ENCODE measurements around the gene COX5B.
"Not testable (repeated sequence)": the region's sequence is repeated elsewhere in the genome, so short reads cannot be mapped to it uniquely, and the experiment has no call there.

Gene COX5B, protein sequence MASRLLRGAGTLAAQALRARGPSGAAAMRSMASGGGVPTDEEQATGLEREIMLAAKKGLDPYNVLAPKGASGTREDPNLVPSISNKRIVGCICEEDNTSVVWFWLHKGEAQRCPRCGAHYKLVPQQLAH

DNA sequence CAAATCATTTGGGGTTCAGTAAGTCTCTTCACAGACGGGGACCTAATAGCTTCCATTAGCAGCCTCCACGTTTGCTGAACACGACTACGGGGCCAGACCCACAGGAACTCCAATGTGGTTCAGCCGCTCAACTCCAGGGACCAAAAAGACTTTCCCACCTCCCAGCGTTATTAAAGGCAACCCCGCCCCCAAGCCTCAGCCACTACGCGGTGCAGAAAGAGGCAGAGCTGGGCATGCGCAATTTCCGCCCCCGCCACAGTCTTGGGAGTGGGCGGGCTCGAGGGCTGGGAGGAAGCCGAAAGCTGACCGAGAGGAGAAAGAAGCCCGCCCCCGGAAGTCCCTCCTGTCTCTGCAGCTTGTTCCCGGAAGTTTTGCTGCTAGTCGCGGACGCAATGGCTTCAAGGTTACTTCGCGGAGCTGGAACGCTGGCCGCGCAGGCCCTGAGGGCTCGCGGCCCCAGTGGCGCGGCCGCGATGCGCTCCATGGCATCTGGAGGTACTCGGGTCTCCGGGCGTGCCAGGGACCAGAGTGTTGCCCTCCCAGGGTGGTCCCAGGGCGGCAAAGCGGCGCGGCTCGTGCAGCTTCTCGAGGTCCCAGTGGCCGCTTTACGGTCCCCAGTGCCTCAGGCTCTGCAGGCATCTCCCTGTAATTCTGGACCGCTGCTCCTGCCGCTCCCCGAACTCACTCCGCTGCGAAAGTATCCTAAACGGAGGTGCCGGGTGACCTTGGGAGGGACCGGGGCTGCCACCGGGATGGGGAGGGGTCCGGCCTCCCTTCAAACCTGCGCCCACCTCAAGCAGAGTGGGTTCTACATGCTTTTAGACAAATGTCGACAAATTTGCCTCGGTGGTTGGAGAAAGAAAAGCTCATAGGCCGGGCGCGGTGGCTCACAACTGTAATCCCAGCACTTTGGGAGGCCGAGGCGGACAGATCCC lies at the start of gene COX5B:
Gene COX5B, plus strand, starts transcription at position 368 of the 935 bp plus-strand sequence. Its CDS starts 25 bp downstream, at position 393.
- peak; percentile 90 to 100 (median 98) for DNase-seq

DNA sequence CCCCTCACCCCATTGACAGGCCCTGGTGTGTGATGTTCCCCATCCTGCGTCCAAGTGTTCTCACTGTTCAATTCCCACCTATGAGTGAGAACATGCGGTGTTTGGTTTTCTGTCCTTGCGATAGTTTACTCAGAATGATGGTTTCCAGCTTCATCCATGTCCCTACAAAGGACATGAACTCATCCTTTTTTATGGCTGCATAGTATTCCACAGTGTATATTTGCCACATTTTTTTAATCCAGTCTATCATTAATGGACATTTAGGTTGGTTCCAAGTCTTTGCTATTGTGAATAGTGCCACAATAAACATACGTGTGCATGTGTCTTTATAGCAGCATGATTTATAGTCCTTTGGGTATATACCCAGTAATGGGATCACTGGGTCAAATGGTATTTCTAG lies 49.7 kb upstream of the COX5B start:
- DNase-seq: not testable (repeated sequence)

DNA sequence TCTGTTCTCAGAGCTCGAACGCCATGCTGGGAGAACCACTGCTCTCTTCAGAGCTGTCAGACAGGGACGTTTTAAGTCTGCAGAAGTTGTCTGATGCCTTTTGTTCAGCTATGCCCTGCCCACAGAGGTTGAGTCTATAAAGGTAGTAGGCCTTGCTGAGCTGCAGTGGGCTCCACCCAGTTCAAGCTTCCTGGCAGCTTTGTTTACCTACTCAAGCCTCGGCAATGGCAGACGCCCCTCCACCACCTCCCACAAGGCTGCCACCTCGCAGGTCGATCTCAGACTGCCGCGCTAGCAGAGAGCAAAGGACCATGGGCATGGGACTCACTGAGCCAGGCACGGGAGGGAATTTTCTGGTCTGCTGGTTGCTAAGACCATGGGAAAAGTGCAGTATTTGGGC lies 44.3 kb upstream of the COX5B start:
- DNase-seq: not testable (repeated sequence)

DNA sequence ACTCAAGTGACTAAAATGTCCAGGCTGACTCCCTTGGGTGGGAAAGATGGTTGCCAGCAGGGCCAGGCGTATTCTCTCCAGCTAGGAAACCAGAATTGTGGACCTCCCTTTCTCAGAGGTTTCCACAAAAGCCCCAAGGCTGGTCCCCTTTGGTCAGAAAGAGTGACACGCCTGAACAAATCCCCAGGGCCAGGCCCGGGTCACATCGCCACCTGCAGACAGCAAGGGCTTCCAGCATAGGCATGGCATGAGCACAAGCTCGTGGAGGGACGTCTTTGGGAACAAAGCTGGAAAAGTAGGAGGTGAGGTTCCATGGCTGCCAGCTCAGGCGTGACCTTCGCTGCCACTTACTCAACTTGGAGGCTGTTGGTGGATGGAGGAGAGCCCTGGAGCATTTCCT lies 40.8 kb upstream of the COX5B start:
- not testable (repeated sequence) for DNase-seq

DNA sequence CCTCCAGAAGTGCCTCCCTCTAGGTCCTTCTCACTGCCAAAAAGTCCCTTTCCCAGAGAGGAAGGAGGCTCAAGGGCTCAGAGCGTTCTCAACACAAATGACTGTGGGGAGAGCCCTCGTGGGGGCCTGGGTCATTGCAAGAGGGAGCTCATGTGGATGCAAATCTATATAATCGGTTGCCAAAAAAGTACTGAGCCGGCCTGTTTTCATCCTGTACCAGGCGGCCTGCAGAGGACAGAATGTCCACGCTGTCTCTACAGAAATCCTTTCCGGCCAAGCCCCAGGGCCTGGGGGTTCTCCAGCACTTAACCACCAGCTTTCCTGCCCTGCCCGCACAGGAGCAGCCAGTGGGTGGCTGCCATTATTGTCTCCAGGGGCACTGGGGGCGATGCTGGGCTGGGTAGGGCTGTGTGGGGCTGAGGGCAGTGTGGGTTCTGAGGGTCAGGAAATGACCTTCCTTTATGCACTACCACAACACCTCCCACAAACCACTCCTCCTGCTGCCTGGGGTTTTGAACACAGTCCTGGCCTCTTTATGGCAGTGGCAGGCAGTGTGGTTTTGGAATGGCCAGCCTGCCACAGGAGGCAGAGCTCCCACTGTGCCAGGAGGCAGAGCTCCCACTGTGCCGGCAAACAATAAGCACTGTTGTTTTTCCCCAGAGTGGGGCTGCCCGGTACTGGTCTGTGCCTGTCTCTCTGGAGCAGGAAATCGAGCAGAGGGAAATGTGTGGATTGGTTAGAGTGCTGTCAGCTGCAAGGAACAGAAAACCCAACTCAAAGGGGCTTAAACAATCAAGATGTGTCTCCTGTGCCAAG lies 40.1 kb upstream of the COX5B start:
- not testable (repeated sequence) for DNase-seq

DNA sequence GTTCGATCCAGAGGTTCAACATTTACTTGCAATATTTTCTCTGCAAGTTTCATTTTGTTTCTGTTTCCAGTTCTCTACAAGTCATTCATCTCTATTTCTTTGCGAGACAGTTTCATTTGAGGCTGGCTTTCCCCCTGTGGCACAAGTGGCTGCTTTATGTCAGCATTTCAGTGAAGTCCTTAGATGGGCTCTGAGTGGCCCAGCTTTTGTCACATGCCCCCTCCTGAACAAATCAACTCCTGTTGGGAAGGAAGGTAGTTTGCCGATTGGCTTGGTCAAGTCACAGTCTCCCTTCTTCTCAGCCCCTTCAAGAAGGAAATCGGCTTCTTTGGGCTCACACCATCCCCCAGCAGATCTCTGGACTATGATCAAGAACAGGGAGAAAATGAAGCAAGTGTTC lies 37.1 kb upstream of the COX5B start:
- not testable (repeated sequence) for DNase-seq

DNA sequence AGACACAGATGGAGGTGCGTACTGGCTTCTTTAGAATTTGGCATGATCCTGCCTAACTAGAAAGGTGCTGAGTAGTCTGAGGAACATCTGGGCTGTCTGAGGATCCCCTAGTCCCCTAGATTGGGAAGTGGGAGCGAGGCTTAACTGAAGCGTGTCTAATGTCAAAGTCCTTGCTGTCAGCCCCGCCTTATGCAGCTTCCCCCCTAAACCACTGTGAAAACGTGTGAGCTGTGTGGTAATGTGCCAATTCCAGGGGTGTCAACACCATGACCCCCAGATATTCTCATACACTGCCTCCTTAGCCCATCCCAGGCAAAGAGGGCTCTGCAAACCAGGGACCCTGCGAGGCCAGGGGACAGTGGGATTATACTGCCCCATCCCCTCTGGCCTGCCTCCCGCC lies 34.0 kb upstream of the COX5B start:
- DNase-seq: not testable (repeated sequence)

DNA sequence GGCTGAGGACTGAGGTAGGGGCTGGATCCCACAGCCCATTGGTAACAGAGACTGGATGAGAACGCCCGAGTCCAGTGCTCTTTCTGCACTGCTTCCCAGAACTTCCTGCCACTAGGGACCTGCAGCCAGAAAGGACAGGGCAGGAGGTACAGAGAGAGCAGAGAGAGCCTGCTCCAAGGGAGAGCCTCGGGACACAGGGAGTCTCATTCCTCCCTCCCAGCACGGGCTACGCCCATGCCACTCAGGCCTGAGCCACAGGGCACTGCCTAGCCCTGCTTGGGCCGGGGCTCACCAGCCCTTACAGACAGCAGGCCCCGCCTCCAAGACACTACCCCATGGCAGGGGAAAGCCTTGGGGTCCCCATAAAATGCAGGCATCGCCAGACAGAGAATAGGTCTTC lies 30.1 kb upstream of the COX5B start:
- DNase-seq: not testable (repeated sequence)

DNA sequence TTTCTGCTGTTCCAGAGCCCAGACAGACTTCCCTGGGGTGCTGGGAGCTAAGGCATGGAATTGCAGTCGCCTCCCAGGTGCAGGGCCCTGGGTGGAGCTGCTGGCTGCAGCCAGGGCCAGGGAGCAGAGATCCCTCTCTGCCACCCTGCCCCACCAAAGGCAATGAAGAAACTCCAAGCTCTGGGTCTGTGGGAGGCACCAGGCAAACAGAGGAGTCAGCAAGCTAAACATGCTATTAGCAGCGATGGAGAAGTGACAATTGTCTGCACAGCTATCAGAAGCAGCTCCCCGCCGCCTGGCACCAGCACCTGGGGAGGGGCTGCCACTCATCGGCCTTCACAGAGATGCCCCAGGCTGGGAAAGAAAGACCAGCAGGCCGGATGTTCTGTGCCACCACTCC lies 28.0 kb upstream of the COX5B start:
- DNase-seq: no peak

DNA sequence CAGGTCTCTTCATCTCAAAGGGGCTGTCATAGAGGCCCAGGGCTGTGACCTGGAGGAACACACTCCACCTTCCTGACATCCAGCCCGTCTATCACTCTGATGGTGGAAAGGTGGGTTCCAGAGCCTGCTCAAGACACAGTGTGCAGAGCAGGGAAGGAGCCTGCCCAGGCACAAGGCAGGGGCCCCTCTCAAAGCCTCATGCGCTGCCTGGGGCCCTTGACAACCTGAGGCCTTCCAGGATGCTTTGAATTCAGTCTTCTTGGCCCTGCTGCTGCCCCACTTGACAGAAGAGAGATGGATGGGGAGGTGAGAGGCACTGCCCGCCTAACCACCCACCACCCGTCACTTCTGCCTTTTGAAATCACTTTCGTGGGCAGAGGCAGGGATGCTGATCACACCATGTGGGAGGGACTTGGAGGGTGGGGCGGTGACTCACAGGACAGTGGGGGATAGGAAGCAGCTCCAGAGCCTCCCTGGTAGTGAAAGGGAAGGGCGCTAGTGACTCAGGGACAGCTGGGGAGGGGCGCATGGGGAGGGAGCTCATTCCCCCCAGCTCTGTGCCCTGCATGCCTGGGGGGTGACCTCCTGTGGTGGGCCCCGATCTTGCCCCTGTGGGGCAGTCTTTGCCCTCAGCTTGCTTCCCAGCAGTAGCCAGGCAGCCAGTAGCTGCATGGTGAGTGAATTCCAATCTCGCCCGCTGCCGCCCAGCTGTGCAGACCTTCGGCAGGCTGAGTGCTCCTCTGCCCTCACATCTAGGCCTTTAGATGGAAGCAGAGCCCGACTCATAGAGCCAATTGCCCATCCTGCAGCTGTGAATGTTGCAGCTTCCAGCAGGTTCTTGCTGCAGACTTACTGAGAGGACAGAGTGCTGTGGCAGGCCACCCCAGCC lies 26.7 kb upstream of the COX5B start:
- peak in 3 of 58 donors; percentile 2 to 36 (median 14) for DNase-seq

DNA sequence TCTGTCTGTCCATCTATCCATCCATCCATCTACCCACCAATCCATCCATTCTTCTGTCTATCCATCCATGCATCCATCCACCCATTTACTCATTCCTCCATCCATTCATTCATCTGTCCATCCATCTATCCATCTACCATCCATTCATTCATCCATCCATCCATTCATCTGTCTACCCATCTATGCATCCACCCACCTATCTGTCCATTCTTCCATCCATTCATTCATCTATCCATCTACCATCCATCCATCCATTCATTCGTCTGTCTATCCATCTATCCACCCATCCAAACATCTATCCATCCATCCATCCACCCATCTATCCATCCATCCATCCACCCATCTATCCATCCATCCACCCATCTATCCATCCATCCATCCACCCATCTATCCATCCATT lies 25.4 kb upstream of the COX5B start:
- DNase-seq: not testable (repeated sequence)

DNA sequence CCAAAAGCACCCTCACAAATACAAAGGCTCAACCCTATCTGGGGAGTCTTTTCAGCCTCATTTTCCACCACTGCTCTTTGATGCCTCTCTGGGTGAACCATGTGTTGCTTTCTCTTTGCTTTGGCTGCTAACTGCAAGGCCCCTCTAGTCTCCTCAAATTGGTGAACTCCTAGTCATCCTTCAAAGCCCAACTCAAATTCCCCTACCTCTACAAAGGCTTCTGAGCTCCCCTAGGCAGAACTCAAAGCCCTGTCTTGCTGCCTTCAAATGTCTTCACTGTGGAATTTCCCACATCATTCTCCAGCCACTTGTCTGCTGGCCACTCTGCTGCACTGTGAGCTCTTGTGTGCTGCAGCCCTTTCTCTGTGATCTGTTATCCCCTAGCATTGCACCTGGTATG lies 22.9 kb upstream of the COX5B start:
- not testable (repeated sequence) for DNase-seq

DNA sequence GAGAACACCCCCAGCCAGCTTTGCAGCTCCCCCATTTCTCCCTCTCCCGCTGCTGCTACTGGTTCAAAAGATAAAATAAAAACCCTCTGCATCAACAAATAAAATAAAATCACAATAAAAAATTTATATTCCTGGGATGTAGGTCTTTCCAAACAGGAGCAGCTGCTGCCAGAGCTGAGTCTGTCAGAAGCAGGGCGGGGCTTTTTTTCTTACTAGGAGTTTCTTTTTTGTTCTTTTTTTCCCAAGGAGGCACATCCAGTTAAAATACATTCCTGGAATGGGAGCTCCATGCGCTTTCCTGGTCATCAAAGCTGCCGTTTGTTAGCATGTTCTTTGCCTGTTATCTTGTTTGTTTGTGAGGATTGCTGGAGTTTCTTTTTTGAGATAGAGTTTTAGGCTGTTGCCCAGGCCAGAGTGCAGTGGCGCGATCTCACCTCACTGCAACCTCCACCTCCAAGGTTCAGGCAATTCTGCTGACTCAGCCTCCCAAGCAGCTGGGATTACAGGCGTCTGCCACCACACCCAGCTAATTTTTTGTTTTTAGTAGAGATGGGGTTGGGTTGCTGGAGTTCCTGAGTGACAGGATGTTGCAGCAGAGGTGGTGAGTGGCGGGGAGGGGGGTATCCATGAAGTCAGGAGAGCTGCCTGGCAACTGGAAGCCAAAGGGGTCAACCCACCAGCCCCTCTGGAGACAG lies 20.4 kb upstream of the COX5B start:
- DNase-seq: not testable (repeated sequence)

DNA sequence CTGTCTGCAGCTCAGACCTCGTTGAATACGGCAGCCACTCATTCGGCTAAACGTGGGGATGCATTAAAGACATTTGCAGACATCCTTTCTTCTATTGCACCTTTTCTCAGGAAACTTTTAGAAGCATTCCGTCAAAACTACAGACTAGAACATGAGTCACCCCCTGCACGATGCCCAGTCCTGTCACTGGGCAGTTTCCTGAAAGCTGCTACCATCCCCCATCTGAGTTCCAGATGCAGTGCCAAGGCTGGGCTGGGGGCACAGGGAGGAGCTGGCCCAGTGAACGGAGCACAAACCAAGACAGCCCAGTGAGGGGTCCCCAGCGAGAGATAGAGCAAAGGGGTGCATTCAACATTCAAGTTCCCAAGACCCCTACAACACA lies 19.8 kb upstream of the COX5B start:
- not testable (repeated sequence) for DNase-seq

DNA sequence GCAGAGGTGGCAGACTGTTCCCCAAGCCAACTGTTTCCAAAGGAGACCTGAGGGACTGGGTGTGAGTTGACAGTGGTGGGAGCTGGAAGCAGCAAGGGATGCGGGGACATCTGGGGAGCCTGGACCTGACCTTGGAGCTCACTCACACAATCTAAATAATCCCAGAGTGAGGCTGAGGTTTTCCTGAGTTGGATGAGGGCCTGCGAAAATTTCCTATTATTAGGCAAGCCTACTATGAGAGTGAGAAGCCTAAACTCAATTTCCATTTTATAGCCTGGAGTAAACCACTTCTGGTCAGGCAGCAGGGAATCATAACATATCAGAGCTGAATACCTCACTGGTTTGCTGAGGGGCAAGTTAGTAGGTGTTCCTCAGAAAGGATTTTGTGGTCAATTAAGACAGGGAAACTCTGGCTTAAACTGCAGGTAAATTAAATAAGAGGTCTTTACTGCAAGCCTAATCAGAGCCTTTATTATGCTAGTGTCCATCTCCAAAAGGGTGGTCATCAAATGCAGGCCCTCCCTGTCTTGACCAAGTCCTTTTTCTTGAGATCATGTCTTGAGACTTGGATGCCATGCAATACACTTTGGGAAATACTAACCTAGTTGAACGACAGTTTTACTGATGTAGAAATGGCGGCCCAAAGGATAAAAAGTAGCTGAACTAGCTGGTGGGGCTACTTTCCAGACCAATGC lies 1.7 kb upstream of the COX5B start:
- no peak for DNase-seq

DNA sequence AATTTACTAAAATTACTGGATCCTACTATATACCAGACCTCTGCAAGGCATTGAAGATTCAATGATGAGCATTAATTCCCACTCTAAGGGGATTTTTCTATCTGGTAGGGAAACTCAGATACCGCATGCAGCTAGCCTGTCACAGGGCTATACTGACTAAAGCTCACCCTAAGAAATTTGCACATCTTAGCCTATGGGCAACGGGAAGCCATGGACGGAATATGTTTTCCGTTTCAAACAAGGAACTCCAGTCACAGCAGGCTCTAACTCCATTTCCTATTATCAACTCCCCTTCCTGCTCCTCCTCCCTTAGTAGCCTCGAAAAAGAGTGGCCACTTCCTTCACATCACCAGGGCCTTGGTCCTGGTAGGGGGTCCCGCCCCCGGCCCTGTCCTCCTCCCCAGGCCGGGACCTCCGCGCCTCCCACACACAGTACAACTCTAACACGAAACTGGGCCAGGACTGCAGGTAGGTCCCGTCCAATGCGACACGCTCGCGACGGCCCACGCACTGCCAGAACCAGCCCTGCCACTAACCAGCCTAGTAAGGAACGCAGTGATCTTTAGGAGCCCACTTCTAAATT lies 659 bp upstream of the COX5B start:
- peak in 9 of 58 donors; percentile 50 to 72 (median 62) for DNase-seq

DNA sequence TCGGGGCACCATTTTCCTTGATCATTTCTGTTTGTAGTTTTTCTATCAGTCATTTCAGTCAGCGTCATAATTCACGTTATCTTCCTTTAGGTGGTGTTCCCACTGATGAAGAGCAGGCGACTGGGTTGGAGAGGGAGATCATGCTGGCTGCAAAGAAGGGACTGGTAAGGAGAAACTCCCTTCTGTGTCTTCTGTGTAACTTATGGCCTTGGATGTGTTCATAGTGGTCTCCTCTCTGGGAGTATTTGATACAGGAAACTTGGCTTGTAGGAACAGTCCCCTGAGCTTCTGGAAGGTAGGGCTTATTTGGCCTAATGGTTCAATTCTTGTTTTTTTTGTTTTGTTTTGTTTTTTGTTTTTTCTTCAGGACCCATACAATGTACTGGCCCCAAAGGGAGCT lies 1.1 kb downstream of the COX5B start:
- DNase-seq: no peak

DNA sequence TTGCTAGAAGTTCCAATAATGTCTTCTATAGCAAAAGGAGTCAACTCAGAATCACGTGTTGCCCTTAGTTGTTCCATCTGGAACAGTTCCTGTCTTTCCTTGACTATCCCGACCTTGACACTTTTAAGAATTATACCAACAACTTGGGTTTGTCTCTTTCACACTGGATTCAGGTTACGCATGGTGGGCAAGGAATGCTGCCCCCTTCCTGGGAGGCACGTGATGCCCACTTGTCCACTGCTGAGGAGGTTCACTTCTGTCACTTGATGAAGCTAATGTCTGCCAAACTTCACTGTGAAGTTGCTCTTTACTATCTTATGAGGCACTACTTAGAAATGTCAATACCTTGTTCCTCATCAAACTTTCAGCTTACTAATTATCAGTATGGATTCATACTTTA lies 5.3 kb downstream of the COX5B start:
- no peak for DNase-seq

DNA sequence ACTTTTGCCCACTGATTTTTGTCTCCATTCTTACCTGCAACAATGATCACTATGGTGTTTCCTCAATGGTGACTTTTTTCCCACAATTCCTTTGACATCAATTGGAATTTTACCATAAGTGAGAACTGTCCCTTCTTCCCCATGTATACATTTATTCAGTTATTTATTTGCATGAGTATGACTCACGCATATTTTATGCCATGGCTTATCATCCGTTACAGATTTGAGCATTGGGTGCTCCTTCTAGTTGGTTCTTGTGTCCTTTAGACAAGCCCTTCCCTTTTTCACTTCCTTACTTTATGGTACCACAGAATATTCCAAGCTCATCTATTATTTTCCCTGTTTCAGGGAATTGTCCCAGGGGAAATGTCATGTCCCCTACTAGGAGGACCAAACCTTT lies 7.6 kb downstream of the COX5B start:
- no peak for DNase-seq
